ENCODE measurements around the gene ZBTB33. TPM values are rescaled to one million over a fixed set of nuclear protein-coding genes. Genes with fewer than 3 reads are reported as not detected.

ZBTB33 gene
- total RNA-seq, 2 donors from 2014 or later = 6.0 to 6.3 TPM

Other genes starting within 250 kb of the ZBTB33 start
- not detected for gene RHOXF2B, start 173.1 kb upstream of the ZBTB33 start, total RNA-seq
- gene RHOXF1, start 134.9 kb upstream of the ZBTB33 start, total RNA-seq = not detected
- not detected for gene RHOXF2, start 92.2 kb upstream of the ZBTB33 start, total RNA-seq
- gene TMEM255A, start 60.6 kb downstream of the ZBTB33 start, total RNA-seq = under 1 TPM; 0.70 to 0.79 TPM
- 1 to 10 TPM in 1 of 2 donors, under 1 TPM in 1; 0.90 to 1.4 TPM for gene ATP1B4, start 111.3 kb downstream of the ZBTB33 start, total RNA-seq
- 10 to 100 TPM; 65.0 to 77.2 TPM for gene LAMP2, start 218.5 kb downstream of the ZBTB33 start, total RNA-seq